ENCODE data around the gene TMEM132D.

- no peak for TF ChIP-seq POLR2A (IDR thresholded peaks at IDR 0.05; ENCODE audit: extremely low read depth, insufficient read length)
- TF ChIP-seq CTCF (IDR thresholded peaks at IDR 0.05; ENCODE audit: low read depth, low read length), result no peak
Observed at GRCh38 chr12:129696926-129697325, 206.9 kb downstream of the TMEM132D start.
